ENCODE results near the gene NF1.

- no peak for TF ChIP-seq USF2 (CRISPR knock-in tag; IDR thresholded peaks at IDR 0.05)
- TF ChIP-seq CTCF (IDR thresholded peaks at IDR 0.05): no peak
- TF ChIP-seq NR3C1 (CRISPR knock-in tag; conservative IDR thresholded peaks at IDR 0.05; ENCODE audit: low read depth): no peak
- TF ChIP-seq ZNF232 (CRISPR knock-in tag; IDR thresholded peaks at IDR 0.05): no peak
- no peak for TF ChIP-seq JUN (CRISPR knock-in tag; IDR thresholded peaks at IDR 0.05)
- no peak for TF ChIP-seq CREM (CRISPR knock-in tag; IDR thresholded peaks at IDR 0.05)
- TF ChIP-seq MAX (CRISPR knock-in tag; IDR thresholded peaks at IDR 0.05): no peak
- no peak for TF ChIP-seq RELA (CRISPR knock-in tag; IDR thresholded peaks at IDR 0.05; ENCODE audit: borderline replicate concordance)
- TF ChIP-seq SP1 (CRISPR knock-in tag; conservative IDR thresholded peaks at IDR 0.05): no peak
- TF ChIP-seq HMGA2 (CRISPR knock-in tag; IDR thresholded peaks at IDR 0.05): no peak
- TF ChIP-seq ZNF138 (CRISPR knock-in tag; conservative IDR thresholded peaks at IDR 0.05): no peak
- no peak for TF ChIP-seq ETV6 (CRISPR knock-in tag; IDR thresholded peaks at IDR 0.05)
Observed at GRCh38 chr17:31072186-31072585, 22.6 kb upstream of the NF1 start.
